Activated CD4-positive, alpha-beta memory T cell treated with anti-CD3 and anti-CD28 coated beads for 36 hours (primary cell): ENCODE measurements around the gene DNAJC19. TPM values are rescaled to one million over a fixed set of nuclear protein-coding genes. Genes with fewer than 3 reads are reported as not detected.
A peak's percentile ranks its signal among the peaks of the same experiment; 100 is the strongest.

ENCODE experiments used
- CTCF ChIA-PET: fragments of 350-600 bp; sonication (Branson Sonifier 250); formaldehyde crosslinking; loops from one replicate; lab custom pipeline; 2021; ENCODE audit warnings: antibody characterized with exemption, inconsistent platforms; lab: Charles Lee
- POLR2A ChIA-PET: fragments of 350-600 bp; sonication (Branson Sonifier 250); formaldehyde crosslinking; loops from one replicate; lab custom pipeline; 2021; ENCODE audit warnings: antibody characterized with exemption; lab: Charles Lee
- DNase-seq: peaks from one replicate; pipeline ENCODE4 v3.0.0-alpha.2; 2020
- H3K27ac Mint-ChIP-seq: one replicate; pipeline ENCODE4 v1.8.0; 2021; ENCODE audit warnings: mixed read lengths
- H3K27me3 Mint-ChIP-seq: one replicate; pipeline ENCODE4 v1.8.0; 2021; ENCODE audit warnings: mixed read lengths
- H3K36me3 Mint-ChIP-seq: one replicate; pipeline ENCODE4 v1.8.0; 2021; ENCODE audit warnings: mixed read lengths
- H3K4me1 Mint-ChIP-seq: one replicate; pipeline ENCODE4 v1.8.0; 2021; ENCODE audit warnings: low read depth, mixed read lengths
- H3K4me3 Mint-ChIP-seq: one replicate; pipeline ENCODE4 v1.8.0; 2021; ENCODE audit warnings: mild to moderate bottlenecking, mixed read lengths
- H3K9me3 Mint-ChIP-seq: one replicate; pipeline ENCODE4 v1.8.0; 2021; ENCODE audit warnings: mixed read lengths
- intact Hi-C: fragments of 100-400 bp; cut with micrococcal nuclease; formaldehyde crosslinking; loops from one replicate; pipeline ENCODE4 v1.15.1; 2023
- total RNA-seq, 2 experiments: library from RNA; stranded (reverse); gene quantifications; one replicate each; pipeline ENCODE4 v1.2.3, GENCODE V29; 2021

DNAJC19 gene
- total RNA-seq, 2 experiments from 2014 or later = 68.6 to 75.0 TPM

DNA sequence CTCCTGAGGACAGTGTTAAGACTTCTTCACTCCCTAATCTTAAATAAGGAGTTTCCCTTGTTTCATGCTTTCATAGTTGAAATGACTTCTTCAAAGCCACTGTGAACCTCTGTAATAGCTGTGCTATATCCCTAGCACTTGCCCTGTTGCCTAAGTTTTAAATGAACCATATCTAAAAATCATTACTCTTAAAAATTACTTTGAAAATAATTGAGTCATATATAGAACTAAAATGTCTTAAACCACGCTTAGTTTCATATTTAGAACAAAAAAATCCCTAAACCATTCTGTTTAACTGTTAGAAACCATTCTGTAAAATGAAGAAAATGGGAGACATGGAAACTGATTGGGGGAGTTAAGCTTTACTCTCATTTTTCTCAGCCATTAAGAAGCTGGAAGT lies 29.8 kb downstream of the DNAJC19 start:
- no peak overlapping the region for H3K4me3 Mint-ChIP-seq
- peaks cover 15% of the 10 kb centered on the region for H3K4me1 Mint-ChIP-seq
- no peaks in the 10 kb centered on the region for H3K27me3 Mint-ChIP-seq
- intact Hi-C loops = loop anchor here (1.0 kb wide), 1 partner anchor 47 kb away; the partner anchor contains the start of gene FXR1
- ChIA-PET POLR2A (no interaction called here), CTCF (interaction anchor here (1.1 kb wide), 1 partner anchor 47 kb away, joined by 3 read pairs; the partner anchor contains the start of gene FXR1)
- H3K36me3 Mint-ChIP-seq = peaks cover 56% of the 10 kb centered on the region
- H3K9me3 Mint-ChIP-seq = no peaks in the 10 kb centered on the region
- no peak for DNase-seq
- peak overlapping the region; percentile 64 for H3K27ac Mint-ChIP-seq

DNA sequence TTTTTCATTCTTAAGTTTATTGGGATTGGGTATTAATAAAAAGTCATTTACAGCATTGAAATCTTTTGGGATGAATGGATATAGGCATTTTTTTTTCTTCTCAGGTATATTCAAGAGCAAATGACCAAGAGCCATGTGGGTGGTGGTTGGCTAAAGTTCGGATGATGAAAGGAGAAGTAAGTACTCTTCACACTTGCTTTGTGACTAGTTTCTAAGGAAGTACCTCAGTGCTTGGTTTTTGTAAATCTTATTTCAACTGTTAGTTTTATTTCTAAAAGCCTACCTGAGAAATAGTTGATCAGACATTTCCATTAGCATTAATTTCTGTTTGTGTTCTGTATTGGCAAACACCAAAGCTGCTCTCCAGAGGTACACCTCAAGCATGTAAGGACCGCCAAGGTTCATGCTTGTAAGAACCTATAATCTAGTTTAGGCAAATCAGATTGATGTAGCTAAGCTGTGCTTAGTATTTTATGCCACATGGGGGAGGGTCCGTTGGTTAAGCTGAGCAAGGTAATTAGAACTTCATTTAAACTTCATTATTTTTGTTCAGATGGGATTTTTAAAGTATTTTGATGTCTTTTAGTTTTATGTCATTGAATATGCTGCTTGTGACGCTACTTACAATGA lies 41.7 kb downstream of the DNAJC19 start:
- POLR2A ChIA-PET = no interaction called here
- CTCF ChIA-PET = interaction anchor here (0.8 kb wide), 1 partner anchor 10 kb away, joined by 3 read pairs; no protein-coding TSS in a partner anchor
- intact Hi-C loops = no loop called here
- H3K9me3 Mint-ChIP-seq = no peaks in the 10 kb centered on the region
- H3K27ac Mint-ChIP-seq = no peak overlapping the region
- no peaks in the 10 kb centered on the region for H3K27me3 Mint-ChIP-seq
- peaks cover 5% of the 10 kb centered on the region for H3K4me1 Mint-ChIP-seq
- no peak overlapping the region for H3K4me3 Mint-ChIP-seq
- no peak for DNase-seq
- peaks cover 47% of the 10 kb centered on the region for H3K36me3 Mint-ChIP-seq

DNA sequence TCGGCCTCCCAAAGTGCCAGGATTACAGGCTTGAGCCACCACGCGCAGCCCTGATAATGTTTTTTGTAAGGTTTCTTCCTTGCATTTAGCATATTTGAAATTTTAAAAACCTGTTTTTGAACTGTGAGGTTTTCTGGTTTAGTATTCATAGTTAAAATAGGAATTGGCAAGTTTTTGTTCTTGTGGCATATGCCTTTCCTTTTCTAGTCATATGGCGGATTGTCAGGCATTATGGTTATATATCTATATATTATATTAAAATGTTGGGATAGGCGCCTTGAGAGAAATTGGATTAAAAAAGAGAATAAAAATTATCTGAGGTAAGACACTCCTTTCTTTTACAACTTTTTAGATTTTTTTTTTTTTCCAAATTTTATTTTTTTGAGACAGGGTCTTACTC lies 48.7 kb downstream of the DNAJC19 start:
- Mint-ChIP-seq H3K9me3 (no peaks in the 10 kb centered on the region), H3K4me3 (no peak overlapping the region), H3K4me1 (no peaks in the 10 kb centered on the region), H3K27ac (no peak overlapping the region), H3K36me3 (peaks cover 33% of the 10 kb centered on the region), H3K27me3 (no peaks in the 10 kb centered on the region)
- intact Hi-C loops = no loop called here
- ChIA-PET POLR2A (no interaction called here), CTCF (no interaction called here)
- DNase-seq = no peak

DNA sequence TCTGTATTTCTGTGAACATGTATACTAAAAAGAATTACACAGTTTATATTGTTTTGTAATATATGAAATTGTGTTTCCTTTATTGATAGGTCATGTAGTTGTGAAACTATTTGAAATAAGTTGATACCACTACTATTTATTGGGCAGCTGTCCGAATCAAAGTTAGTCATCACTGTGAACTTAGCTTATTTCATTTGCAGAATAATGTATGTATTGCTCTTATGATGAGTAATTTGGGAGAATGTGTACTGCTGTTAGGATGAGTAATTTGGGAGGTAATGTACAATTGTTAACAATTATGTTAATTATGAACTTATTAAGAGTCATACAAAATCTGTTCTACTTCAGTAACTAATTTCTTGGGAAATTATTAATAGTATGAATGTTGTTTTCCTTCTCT lies 54.9 kb downstream of the DNAJC19 start:
- no peak overlapping the region for H3K27ac Mint-ChIP-seq
- peaks cover 25% of the 10 kb centered on the region for H3K36me3 Mint-ChIP-seq
- H3K4me3 Mint-ChIP-seq = no peak overlapping the region
- intact Hi-C loops = no loop called here
- ChIA-PET CTCF (interaction anchor here (1.4 kb wide), 1 partner anchor 22 kb away, joined by 4 read pairs; the partner anchor contains the start of gene FXR1), POLR2A (no interaction called here)
- H3K4me1 Mint-ChIP-seq = peaks cover 28% of the 10 kb centered on the region
- no peak for DNase-seq
- H3K27me3 Mint-ChIP-seq = no peaks in the 10 kb centered on the region
- H3K9me3 Mint-ChIP-seq = no peaks in the 10 kb centered on the region

Other genes with a start within 250 kb of the DNAJC19 start
- 100 to 1,000 TPM; 165 to 169 TPM for gene FXR1, start 77.1 kb downstream of the DNAJC19 start, total RNA-seq